ENCODE data around the gene NCAPD2. TPM values are rescaled to one million over a fixed set of nuclear protein-coding genes. Genes with fewer than 3 reads are reported as not detected.

Gene NCAPD2
- polyA plus RNA-seq, 1 donor (not counting 4 experiments of a cell fraction or from before 2014, with no cell fraction given), result 33.7 TPM

- Histone ChIP-seq H3K4me2 (ENCODE audit: control insufficient read depth, extremely low read depth, insufficient read depth, low read depth, low read length) (peak overlapping the region; percentile 95), H3K9ac (ENCODE audit: control insufficient read depth, extremely low read depth, insufficient read depth, low read length) (peak overlapping the region; percentile 82), H3K79me2 (ENCODE audit: control insufficient read depth, insufficient read depth, low read length) (no peaks in the 10 kb centered on the region), H3K36me3 (ENCODE audit: control insufficient read depth in 2 of 2, extremely low read depth in 1 of 2, insufficient read depth in 2 of 2, low read length in 2 of 2) (peaks cover 0 to 2% of the 10 kb centered on the region in 2 experiments), H4K20me1 (ENCODE audit: control insufficient read depth, extremely low read depth, insufficient read depth, low read length) (no peaks in the 10 kb centered on the region), H3K4me1 (ENCODE audit: control insufficient read depth, extremely low read depth, insufficient read depth, low read length) (peaks cover 20% of the 10 kb centered on the region), H2AFZ (ENCODE audit: control insufficient read depth, low read length) (peak overlapping the region; percentile 97), H3K27ac (ENCODE audit: control insufficient read depth, insufficient read depth, low read length) (peak overlapping the region; percentile 72), H3K9me1 (ENCODE audit: control insufficient read depth, extremely low read depth, insufficient read depth, low read length) (no peaks in the 10 kb centered on the region), H3K9me3 (ENCODE audit: control insufficient read depth, low read depth, low read length) (no peaks in the 10 kb centered on the region), H3K27me3 (ENCODE audit: control insufficient read depth, extremely low read depth, insufficient read depth, low read length) (no peaks in the 10 kb centered on the region), H3K4me3 (ENCODE audit: control insufficient read depth in 2 of 3, extremely low read depth in 1 of 3, insufficient read depth in 2 of 3, low read depth in 1 of 3, low read length in 3 of 3) (peak overlapping the region; percentile 42 to 56 (median 52))
- FAIRE-seq (no peak), DNase-seq (ENCODE audit: low read depth, low spot score) (no peak)
- no peak for TF ChIP-seq CTCF (optimal IDR thresholded peaks at IDR 0.05 in 1 of 3, IDR thresholded peaks at IDR 0.05 in 1 of 3, conservative IDR thresholded peaks at IDR 0.05 in 1 of 3; ENCODE audit: extremely low read depth in 1 of 3, insufficient read depth in 2 of 3, low read length in 3 of 3)
- TF ChIP-seq EZH2 (IDR thresholded peaks at IDR 0.05; ENCODE audit: low read length), result no peak
- dilution Hi-C loops (cut with MboI; ENCODE audit: extremely low pct_ligation_motif_present, low sequenced_read_pairs), result no loop called here
These were observed 43.0 kb upstream of the NCAPD2 start for GRCh38 chr12:6450869-6451347.

GRCh38 chr12:6451348-6452244, 42.3 kb upstream of the NCAPD2 start, which contains the start of gene TAPBPL:
TSS of gene TAPBPL (plus strand) at chr12:6452042. CDS start at chr12:6452249, 207 bp downstream.
- no peaks in the 10 kb centered on the region for H3K27me3 ChIP-seq (ENCODE audit: control insufficient read depth, extremely low read depth, insufficient read depth, low read length)
- H3K4me1 ChIP-seq (ENCODE audit: control insufficient read depth, extremely low read depth, insufficient read depth, low read length), result peaks cover 20% of the 10 kb centered on the region
- FAIRE-seq, result peak; percentile 81
- no peak for DNase-seq (ENCODE audit: low read depth, low spot score)
- peak within 1 kb of the TSS; percentile 95 for H3K4me2 ChIP-seq (ENCODE audit: control insufficient read depth, extremely low read depth, insufficient read depth, low read depth, low read length)
- peak within 1 kb of the TSS; percentile 72 for H3K27ac ChIP-seq (ENCODE audit: control insufficient read depth, insufficient read depth, low read length)
- no peaks in the 10 kb centered on the region for H3K9me3 ChIP-seq (ENCODE audit: control insufficient read depth, low read depth, low read length)
- no peaks in the 10 kb centered on the region for H3K9me1 ChIP-seq (ENCODE audit: control insufficient read depth, extremely low read depth, insufficient read depth, low read length)
- H2AFZ ChIP-seq (ENCODE audit: control insufficient read depth, low read length), result peak within 1 kb of the TSS; percentile 97
- peaks cover 0 to 2% of the 10 kb centered on the region in 2 experiments for H3K36me3 ChIP-seq (ENCODE audit: control insufficient read depth in 2 of 2, extremely low read depth in 1 of 2, insufficient read depth in 2 of 2, low read length in 2 of 2)
- H3K9ac ChIP-seq (ENCODE audit: control insufficient read depth, extremely low read depth, insufficient read depth, low read length), result peak within 1 kb of the TSS; percentile 82
- no peaks in the 10 kb centered on the region for H4K20me1 ChIP-seq (ENCODE audit: control insufficient read depth, extremely low read depth, insufficient read depth, low read length)
- dilution Hi-C loops (cut with MboI; ENCODE audit: extremely low pct_ligation_motif_present, low sequenced_read_pairs), result no loop called here
- TF ChIP-seq CTCF (optimal IDR thresholded peaks at IDR 0.05 in 1 of 3, IDR thresholded peaks at IDR 0.05 in 1 of 3, conservative IDR thresholded peaks at IDR 0.05 in 1 of 3; ENCODE audit: extremely low read depth in 1 of 3, insufficient read depth in 2 of 3, low read length in 3 of 3) (no peak), EZH2 (IDR thresholded peaks at IDR 0.05; ENCODE audit: low read length) (no peak)
- peak within 1 kb of the TSS; percentile 42 to 56 (median 52) for H3K4me3 ChIP-seq (ENCODE audit: control insufficient read depth in 2 of 3, extremely low read depth in 1 of 3, insufficient read depth in 2 of 3, low read depth in 1 of 3, low read length in 3 of 3)
- H3K79me2 ChIP-seq (ENCODE audit: control insufficient read depth, insufficient read depth, low read length), result no peaks in the 10 kb centered on the region
